Stimulated activated CD8-positive, alpha-beta memory T cell treated with anti-CD3 and anti-CD28 coated beads, Interleukin-7, amount 100 ng/mL, for 4 hours (primary cell): ENCODE results near the gene ATG9B.

Source experiments
- DNase-seq, 2 donors: peaks; one replicate each; pipeline ENCODE4 v3.0.0-alpha.2; 2020; ENCODE audit warnings: low read depth in 2 of 2

The ATG9B gene

GRCh38 chr7:150968056-150968733 is 56.1 kb downstream of the ATG9B start:
- no peak for DNase-seq

DNA sequence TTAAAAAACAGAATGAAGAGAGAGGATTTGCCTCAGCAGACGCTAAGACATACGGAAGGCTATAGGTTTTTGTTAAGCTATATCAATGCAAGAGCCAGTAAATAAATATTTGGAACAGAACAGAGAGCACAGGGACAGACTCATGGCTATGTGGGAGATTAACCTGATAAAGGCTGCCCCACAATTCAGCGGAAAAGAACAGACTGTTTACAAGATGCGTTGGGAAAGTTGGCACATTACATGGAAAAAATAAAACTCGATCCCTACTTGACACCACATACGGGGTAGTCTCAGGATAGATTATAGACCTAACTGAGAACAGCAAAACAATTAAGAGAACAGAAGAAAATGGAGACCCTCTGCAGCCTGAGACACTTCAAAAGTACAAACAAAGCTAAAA is 56.9 kb downstream of the ATG9B start:
- no peak for DNase-seq

DNA sequence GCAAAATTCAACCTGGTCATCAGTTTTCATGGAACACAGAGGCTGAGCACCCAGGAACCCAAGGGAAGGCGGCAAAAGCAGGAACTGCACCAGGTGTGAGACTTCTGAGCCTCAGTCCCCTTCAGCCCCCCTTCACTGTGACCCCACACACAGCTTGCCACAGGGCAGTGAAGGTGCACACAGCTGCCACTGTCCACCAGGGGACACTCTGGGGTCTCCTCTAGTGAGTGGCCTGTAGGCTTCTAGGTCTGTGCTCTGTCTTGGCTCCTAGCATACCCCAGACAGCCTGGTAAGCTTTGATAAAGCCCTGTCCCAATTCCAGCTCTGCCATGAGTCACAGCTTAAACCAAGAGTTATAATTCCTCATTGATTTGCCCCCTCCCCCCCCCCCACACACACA is 58.3 kb downstream of the ATG9B start:
- no peak for DNase-seq

GRCh38 chr7:150965273-150965830 is 58.9 kb downstream of the ATG9B start:
- no peak for DNase-seq
